ENCODE results near the gene CD99L2.

Gene CD99L2

GRCh38 chrX:150870487-150871340 lies 27.8 kb downstream of the CD99L2 start:
- TF ChIP-seq, protein P1, sequence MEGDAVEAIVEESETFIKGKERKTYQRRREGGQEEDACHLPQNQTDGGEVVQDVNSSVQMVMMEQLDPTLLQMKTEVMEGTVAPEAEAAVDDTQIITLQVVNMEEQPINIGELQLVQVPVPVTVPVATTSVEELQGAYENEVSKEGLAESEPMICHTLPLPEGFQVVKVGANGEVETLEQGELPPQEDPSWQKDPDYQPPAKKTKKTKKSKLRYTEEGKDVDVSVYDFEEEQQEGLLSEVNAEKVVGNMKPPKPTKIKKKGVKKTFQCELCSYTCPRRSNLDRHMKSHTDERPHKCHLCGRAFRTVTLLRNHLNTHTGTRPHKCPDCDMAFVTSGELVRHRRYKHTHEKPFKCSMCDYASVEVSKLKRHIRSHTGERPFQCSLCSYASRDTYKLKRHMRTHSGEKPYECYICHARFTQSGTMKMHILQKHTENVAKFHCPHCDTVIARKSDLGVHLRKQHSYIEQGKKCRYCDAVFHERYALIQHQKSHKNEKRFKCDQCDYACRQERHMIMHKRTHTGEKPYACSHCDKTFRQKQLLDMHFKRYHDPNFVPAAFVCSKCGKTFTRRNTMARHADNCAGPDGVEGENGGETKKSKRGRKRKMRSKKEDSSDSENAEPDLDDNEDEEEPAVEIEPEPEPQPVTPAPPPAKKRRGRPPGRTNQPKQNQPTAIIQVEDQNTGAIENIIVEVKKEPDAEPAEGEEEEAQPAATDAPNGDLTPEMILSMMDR (IDR thresholded peaks at IDR 0.05; ENCODE audit: low read depth, low read length), result no peak
- DNase-seq (ENCODE audit: extremely low read depth, low read depth), result no peak

GRCh38 chrX:150870029-150870428 lies 28.4 kb downstream of the CD99L2 start:
- DNase-seq (ENCODE audit: extremely low read depth, low read depth), result no peak
- TF ChIP-seq, protein P1 (IDR thresholded peaks at IDR 0.05; ENCODE audit: low read depth, low read length), result no peak

DNA sequence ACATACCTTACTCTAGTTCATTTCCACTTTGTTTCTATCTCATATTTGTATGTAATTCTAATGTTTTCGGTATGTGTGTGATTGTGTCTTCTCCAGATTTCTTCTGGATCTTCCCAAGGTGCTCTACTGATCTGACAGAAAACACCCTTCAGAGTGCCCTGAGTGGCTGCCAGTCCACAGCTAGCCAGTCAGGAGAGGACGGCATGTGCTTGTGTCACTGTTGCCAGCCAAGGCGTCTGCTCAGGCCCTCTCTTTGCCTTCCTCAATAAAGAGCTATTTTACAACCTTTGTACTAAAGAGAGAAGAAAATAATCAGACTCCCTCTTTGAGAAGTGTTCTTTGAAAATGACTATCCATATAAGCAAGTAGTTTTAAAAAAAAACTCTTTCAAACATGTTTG lies 29.0 kb downstream of the CD99L2 start:
- DNase-seq (ENCODE audit: extremely low read depth, low read depth), result no peak
- TF ChIP-seq, protein P1 (IDR thresholded peaks at IDR 0.05; ENCODE audit: low read depth, low read length), result no peak

GRCh38 chrX:150868625-150869024 lies 29.8 kb downstream of the CD99L2 start:
- TF ChIP-seq, protein P1 (IDR thresholded peaks at IDR 0.05; ENCODE audit: low read depth, low read length), result no peak
- no peak for DNase-seq (ENCODE audit: extremely low read depth, low read depth)

GRCh38 chrX:150864127-150864526 lies 34.3 kb downstream of the CD99L2 start:
- DNase-seq (ENCODE audit: extremely low read depth, low read depth), result no peak
- TF ChIP-seq, protein P1 (IDR thresholded peaks at IDR 0.05; ENCODE audit: low read depth, low read length), result no peak

DNA sequence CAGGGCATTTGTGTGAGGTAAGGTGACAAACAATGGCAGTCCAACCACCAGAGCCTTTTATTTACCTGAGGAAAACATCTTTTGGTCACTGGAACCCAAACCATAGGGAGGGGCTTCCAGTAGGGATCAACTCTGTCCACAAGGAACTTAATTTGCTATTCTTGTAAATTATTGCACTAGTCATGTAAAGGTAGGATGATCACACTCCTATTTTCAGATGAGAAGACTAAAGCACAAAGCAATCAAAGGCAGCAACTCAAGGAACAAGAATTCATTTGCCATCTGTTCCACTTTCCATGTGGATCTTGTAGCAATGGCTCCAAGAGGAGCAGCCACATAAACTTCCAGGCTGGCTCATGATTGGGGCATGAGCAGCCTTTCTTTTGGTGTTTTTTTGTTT lies 35.3 kb downstream of the CD99L2 start:
- TF ChIP-seq, protein P1 (IDR thresholded peaks at IDR 0.05; ENCODE audit: low read depth, low read length), result no peak
- no peak for DNase-seq (ENCODE audit: extremely low read depth, low read depth)

DNA sequence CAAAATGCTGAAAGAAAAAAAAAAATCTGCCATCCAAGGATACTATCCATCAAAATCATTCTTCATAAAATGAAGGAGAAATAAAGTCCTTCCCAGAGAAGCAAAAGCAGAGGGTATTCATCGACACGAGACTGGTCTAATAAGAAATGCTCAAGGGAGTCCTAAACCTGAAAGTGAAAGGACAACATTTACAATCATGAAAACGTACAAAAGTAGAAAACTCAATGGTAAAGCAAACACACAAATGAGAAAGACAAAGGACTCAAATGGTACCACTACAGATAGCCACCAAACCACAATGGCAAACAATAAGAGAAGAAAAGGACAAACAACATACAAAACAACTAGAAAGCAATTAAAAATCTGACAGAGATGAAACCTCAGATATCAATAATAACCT lies 41.0 kb downstream of the CD99L2 start:
- DNase-seq (ENCODE audit: extremely low read depth, low read depth), result no peak
- TF ChIP-seq, protein P1 (IDR thresholded peaks at IDR 0.05; ENCODE audit: low read depth, low read length), result no peak

All from AG09319 (cell line).